ENCODE data around the gene AQP2. TPM values are rescaled to one million over a fixed set of nuclear protein-coding genes. Genes with fewer than 3 reads are reported as not detected.

The AQP2 gene
- total RNA-seq, 1 experiment from 2014 or later: 0.36 TPM

GRCh38 chr12:49967042-49967776, 16.7 kb downstream of the AQP2 start:
- in situ Hi-C loops (cut with HindIII; ENCODE audit: low pct_unique_long_range_greater_than_20kb, low sequenced_read_pairs): no loop called here
- Histone ChIP-seq H3K27me3 (ENCODE audit: control insufficient read depth, insufficient read depth, low read length) (no peaks in the 10 kb centered on the region), H3K27ac (ENCODE audit: low read length) (peak overlapping the region; percentile 71), H3K9me3 (ENCODE audit: control insufficient read depth, insufficient read depth, low read depth, low read length) (no peaks in the 10 kb centered on the region), H3K4me3 (ENCODE audit: low read depth in 2 of 2, low read length in 2 of 2) (peak overlapping the region; percentile 33 to 64), H3K36me3 (ENCODE audit: control insufficient read depth, insufficient read depth, low read length) (no peaks in the 10 kb centered on the region), H3K4me1 (ENCODE audit: control insufficient read depth, insufficient read depth, low read length) (peaks cover 25% of the 10 kb centered on the region)
- intact Hi-C loops (cut with micrococcal nuclease; ENCODE audit: unreplicated experiment): loop anchor here (1.0 to 5.0 kb wide), 2 partner anchors 90 to 103 kb away; partner anchors contain the start of gene ASIC1
- DNase-seq (ENCODE audit: low read depth, low spot score) (peak; percentile 57), ATAC-seq (peak; percentile 84)
- ChIA-PET POLR2A (no interaction called here), CTCF (interaction anchor here (0.5 to 2.8 kb wide), 15 partner anchors 22 to 347 kb away, joined by 3 to 30 read pairs (median 5); partner anchors contain the start of genes COX14 and SMARCD1)
- no TSS peak for BruUV-seq (replicated peaks)
- TF ChIP-seq SIN3A (IDR thresholded peaks at IDR 0.05; ENCODE audit: borderline replicate concordance, insufficient read depth, low read depth, low read length): no peak
- no peak for TF ChIP-seq POLR2AphosphoS5 (IDR thresholded peaks at IDR 0.05; ENCODE audit: low read depth, low read length)
- peak; percentile 95 for TF ChIP-seq CTCF (IDR thresholded peaks at IDR 0.05)
- TF ChIP-seq, protein P1, sequence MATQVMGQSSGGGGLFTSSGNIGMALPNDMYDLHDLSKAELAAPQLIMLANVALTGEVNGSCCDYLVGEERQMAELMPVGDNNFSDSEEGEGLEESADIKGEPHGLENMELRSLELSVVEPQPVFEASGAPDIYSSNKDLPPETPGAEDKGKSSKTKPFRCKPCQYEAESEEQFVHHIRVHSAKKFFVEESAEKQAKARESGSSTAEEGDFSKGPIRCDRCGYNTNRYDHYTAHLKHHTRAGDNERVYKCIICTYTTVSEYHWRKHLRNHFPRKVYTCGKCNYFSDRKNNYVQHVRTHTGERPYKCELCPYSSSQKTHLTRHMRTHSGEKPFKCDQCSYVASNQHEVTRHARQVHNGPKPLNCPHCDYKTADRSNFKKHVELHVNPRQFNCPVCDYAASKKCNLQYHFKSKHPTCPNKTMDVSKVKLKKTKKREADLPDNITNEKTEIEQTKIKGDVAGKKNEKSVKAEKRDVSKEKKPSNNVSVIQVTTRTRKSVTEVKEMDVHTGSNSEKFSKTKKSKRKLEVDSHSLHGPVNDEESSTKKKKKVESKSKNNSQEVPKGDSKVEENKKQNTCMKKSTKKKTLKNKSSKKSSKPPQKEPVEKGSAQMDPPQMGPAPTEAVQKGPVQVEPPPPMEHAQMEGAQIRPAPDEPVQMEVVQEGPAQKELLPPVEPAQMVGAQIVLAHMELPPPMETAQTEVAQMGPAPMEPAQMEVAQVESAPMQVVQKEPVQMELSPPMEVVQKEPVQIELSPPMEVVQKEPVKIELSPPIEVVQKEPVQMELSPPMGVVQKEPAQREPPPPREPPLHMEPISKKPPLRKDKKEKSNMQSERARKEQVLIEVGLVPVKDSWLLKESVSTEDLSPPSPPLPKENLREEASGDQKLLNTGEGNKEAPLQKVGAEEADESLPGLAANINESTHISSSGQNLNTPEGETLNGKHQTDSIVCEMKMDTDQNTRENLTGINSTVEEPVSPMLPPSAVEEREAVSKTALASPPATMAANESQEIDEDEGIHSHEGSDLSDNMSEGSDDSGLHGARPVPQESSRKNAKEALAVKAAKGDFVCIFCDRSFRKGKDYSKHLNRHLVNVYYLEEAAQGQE (IDR thresholded peaks at IDR 0.05; ENCODE audit: insufficient read depth in 1 of 2, low read depth in 2 of 2, low read length in 1 of 2): no peak

- Histone ChIP-seq H3K4me3 (ENCODE audit: low read depth in 2 of 2, low read length in 2 of 2) (peak overlapping the region; percentile 33 to 64), H3K27ac (ENCODE audit: low read length) (no peak overlapping the region), H3K27me3 (ENCODE audit: control insufficient read depth, insufficient read depth, low read length) (no peaks in the 10 kb centered on the region), H3K36me3 (ENCODE audit: control insufficient read depth, insufficient read depth, low read length) (no peaks in the 10 kb centered on the region), H3K4me1 (ENCODE audit: control insufficient read depth, insufficient read depth, low read length) (peaks cover 23% of the 10 kb centered on the region), H3K9me3 (ENCODE audit: control insufficient read depth, insufficient read depth, low read depth, low read length) (no peaks in the 10 kb centered on the region)
- in situ Hi-C loops (cut with HindIII; ENCODE audit: low pct_unique_long_range_greater_than_20kb, low sequenced_read_pairs): no loop called here
- no peak for TF ChIP-seq SIN3A (IDR thresholded peaks at IDR 0.05; ENCODE audit: borderline replicate concordance, insufficient read depth, low read depth, low read length)
- no peak for TF ChIP-seq CTCF (IDR thresholded peaks at IDR 0.05)
- no peak for TF ChIP-seq POLR2AphosphoS5 (IDR thresholded peaks at IDR 0.05; ENCODE audit: low read depth, low read length)
- TF ChIP-seq, protein P1 (IDR thresholded peaks at IDR 0.05; ENCODE audit: insufficient read depth in 1 of 2, low read depth in 2 of 2, low read length in 1 of 2): no peak
- TF ChIP-seq TCF7L2 (IDR thresholded peaks at IDR 0.05; ENCODE audit: low read depth, low read length): no peak
- BruUV-seq (replicated peaks): no TSS peak
- intact Hi-C loops (cut with micrococcal nuclease; ENCODE audit: unreplicated experiment): loop anchor here (1.0 to 5.0 kb wide), 2 partner anchors 89 to 102 kb away; partner anchors contain the start of gene ASIC1
- DNase-seq (ENCODE audit: low read depth, low spot score): no peak
- ChIA-PET POLR2A (interaction anchor here (0.7 kb wide), 1 partner anchor 97 kb away, joined by 3 read pairs; no protein-coding TSS in a partner anchor), CTCF (interaction anchor here (0.6 to 2.8 kb wide), 10 partner anchors 8 to 181 kb away, joined by 3 to 30 read pairs (median 8); partner anchors contain the start of gene NCKAP5L)
- peak; percentile 12 for ATAC-seq
Measured at GRCh38 chr12:49967777-49968250, 17.3 kb downstream of the AQP2 start.

Measured in Panc1 (cell line).